ENCODE data around the gene HDAC5.

DNA sequence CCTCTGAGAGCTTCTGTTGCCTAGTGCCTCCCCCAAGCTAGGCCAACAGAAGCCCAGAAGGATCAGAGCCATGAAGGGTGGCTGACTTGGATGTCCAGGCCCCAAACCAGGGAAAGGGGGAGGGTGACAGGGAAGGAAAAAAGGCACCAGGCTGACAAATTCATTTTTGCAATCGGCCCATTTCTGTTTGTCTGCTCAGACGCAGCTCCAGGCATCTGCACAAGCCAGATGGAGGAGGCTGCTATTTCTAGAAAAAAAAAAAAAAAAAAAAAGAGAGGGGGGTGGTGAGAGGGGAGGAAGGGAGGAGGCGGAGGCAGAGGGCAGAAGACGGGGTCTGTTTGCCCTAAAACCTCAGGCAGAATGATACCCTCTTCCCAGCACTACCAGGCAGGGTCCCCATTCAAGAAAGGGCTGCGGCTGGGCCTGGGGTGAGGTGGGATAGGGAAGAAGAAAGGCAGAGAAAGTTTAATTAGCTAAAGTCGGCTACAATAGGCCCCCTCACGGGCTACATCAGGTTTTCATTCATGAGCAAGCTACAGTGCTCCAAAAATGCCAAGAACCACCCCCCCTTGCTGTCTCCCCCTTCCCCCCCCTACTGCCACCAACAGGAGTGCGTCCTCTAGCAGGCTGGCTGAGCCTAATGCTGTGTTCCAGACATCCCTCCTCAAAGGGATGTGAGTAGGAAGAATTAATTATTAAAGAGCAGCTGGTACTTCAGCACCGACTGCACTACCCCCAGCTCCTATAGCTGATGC is 2.4 kb downstream of the HDAC5 start:
- TF ChIP-seq, protein P1, sequence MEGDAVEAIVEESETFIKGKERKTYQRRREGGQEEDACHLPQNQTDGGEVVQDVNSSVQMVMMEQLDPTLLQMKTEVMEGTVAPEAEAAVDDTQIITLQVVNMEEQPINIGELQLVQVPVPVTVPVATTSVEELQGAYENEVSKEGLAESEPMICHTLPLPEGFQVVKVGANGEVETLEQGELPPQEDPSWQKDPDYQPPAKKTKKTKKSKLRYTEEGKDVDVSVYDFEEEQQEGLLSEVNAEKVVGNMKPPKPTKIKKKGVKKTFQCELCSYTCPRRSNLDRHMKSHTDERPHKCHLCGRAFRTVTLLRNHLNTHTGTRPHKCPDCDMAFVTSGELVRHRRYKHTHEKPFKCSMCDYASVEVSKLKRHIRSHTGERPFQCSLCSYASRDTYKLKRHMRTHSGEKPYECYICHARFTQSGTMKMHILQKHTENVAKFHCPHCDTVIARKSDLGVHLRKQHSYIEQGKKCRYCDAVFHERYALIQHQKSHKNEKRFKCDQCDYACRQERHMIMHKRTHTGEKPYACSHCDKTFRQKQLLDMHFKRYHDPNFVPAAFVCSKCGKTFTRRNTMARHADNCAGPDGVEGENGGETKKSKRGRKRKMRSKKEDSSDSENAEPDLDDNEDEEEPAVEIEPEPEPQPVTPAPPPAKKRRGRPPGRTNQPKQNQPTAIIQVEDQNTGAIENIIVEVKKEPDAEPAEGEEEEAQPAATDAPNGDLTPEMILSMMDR (IDR thresholded peaks at IDR 0.05), result no peak
- TF ChIP-seq POLR2A (IDR thresholded peaks at IDR 0.05), result no peak
